Subcutaneous adipose tissue (tissue), 4 donors: ENCODE results near the gene FOCAD. TPM values are rescaled to one million over a fixed set of nuclear protein-coding genes. Genes with fewer than 3 reads are reported as not detected.

Experiments
- total RNA-seq, 4 donors: library from RNA; depleted of rRNA; stranded (reverse); fragments of >200 nt; gene quantifications; one replicate each; pipeline ENCODE4 v1.1.0, GENCODE V29; 2016
- TF ChIP-seq, protein P1 (sequence below): fragments of 450-650 bp; IDR thresholded peaks from one replicate; pipeline ENCODE4 v1.5.1; 2016; ENCODE audit warnings: low read depth, mild to moderate bottlenecking, control low read depth, antibody characterized with exemption, moderate library complexity

Gene FOCAD
- total RNA-seq, 4 donors from 2014 or later: 24.6 to 31.7 (median 27.5) TPM

DNA sequence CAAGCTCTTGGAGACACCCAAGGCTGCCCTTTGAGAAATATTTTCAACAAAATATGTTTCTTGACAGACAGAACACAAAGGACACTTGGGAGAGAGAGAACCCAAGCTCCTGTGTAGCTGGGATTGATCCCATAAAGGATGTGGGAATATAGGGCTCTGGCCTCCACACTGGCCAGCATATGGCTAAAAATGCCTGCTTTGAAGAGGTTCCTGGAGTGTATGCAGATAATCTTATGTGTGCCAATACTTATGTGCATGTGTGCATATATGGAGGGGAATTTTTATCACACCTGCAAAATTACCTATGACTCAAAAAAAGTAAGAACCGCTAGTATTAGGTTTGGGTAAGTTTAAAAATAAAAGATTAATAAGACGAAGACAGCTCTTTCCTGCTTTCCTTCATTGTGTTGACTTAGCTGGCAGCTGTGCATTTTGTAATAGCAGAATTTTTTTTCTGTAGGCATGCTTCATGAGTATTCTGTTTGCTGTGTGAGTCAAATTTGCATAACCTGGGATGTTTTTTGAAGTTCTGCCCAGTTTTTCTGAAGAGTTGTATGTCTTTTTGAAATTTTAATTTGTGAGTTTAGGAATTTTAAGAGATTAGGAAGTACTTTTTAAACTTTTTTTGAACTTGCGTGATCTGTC is 304.7 kb downstream of the FOCAD start:
- TF ChIP-seq, protein P1, sequence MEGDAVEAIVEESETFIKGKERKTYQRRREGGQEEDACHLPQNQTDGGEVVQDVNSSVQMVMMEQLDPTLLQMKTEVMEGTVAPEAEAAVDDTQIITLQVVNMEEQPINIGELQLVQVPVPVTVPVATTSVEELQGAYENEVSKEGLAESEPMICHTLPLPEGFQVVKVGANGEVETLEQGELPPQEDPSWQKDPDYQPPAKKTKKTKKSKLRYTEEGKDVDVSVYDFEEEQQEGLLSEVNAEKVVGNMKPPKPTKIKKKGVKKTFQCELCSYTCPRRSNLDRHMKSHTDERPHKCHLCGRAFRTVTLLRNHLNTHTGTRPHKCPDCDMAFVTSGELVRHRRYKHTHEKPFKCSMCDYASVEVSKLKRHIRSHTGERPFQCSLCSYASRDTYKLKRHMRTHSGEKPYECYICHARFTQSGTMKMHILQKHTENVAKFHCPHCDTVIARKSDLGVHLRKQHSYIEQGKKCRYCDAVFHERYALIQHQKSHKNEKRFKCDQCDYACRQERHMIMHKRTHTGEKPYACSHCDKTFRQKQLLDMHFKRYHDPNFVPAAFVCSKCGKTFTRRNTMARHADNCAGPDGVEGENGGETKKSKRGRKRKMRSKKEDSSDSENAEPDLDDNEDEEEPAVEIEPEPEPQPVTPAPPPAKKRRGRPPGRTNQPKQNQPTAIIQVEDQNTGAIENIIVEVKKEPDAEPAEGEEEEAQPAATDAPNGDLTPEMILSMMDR: no peak

DNA sequence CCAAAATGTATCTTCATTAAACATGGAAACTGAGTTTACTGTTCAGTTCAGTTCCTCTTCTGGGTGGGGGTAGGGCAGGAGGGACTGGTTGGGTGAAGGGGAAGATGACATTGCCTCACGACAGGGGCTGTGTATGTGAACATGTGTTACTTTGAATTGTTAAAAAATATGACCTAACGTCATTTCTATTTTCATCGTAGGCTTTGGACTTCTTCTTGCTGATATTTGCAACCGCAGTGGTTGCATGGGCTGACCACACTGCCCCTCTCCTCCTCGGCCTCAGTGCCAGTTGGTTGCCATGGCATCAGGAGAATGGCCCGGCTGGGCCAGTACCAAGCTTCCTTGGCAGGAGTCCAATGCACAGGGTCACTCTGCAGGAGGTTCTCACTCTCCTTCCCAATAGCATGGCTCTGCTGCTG is 305.9 kb downstream of the FOCAD start:
- TF ChIP-seq, protein P1: no peak

DNA sequence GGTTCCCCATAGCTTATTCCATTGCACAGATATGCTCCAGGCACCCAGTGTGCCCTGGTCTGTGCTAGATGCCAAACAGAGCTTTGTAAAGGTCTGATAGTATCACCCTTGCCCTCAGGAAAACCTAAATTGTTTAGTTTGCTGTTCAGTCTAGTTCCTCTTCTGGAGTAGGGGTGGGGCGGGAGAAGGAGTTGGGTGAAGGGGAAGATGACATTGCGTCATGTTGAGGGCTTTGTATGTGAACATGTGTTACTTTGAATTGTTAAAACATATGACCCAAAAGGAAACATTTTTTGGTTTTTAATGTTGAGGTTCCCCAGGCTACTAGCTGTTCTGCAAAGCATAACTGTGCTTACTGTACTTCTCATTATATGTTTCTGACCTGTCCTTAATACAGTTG is 306.8 kb downstream of the FOCAD start:
- TF ChIP-seq, protein P1: no peak

DNA sequence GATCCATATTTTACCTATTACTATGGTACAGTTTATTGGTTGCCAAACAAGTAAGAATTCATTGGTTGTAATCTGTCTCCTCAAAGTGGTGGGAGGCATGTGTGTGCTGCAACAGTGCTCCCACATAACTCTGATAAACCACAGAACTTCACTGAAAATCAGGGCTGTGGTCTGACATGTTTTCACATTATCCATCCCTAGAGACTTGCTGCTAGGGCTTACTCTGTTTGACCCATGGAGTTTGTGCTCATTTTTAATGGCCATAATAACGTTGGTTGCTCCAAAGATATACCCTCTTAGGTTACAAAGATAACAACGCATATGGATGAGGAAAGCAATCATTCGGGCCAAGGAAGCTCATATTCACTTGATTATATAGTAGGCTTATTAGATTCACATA is 310.4 kb downstream of the FOCAD start:
- TF ChIP-seq, protein P1: no peak

DNA sequence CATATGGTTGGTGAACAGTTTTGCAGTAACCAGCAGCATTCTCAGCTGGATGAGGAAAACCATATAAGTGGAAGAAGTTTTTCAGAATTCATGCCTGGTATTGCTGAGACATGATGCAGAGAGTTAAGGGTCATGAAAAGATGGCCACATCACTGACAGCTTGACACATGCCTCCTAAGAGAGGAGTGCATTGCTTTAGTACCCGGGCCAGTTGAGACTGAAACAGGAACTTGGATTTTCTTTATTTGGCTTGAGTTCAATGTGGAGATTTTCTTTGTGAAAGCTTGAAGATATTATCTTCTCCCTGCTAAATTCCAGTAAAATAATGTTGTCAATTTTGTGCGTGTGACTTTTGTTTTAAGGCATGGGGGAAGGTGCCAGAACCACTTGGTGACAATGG is 311.6 kb downstream of the FOCAD start:
- TF ChIP-seq, protein P1: no peak

DNA sequence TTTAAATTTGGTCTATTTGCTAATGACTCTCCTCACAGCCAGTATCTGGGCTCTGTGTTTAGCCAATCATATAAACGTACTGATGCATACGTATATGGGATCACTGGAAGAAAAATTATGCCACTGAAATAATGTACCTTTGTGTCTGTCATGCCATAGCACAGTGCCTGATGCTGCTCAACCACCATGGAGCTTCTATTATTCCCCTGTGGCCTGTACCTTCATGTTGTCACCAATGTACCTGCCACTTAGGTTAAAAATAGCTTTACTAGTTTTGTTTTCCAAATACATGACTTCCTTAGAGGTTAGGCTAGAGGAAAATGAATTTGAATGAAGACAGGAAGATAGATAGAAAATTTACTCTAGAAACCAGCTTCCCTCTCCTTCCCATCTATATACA is 312.8 kb downstream of the FOCAD start:
- TF ChIP-seq, protein P1: no peak

DNA sequence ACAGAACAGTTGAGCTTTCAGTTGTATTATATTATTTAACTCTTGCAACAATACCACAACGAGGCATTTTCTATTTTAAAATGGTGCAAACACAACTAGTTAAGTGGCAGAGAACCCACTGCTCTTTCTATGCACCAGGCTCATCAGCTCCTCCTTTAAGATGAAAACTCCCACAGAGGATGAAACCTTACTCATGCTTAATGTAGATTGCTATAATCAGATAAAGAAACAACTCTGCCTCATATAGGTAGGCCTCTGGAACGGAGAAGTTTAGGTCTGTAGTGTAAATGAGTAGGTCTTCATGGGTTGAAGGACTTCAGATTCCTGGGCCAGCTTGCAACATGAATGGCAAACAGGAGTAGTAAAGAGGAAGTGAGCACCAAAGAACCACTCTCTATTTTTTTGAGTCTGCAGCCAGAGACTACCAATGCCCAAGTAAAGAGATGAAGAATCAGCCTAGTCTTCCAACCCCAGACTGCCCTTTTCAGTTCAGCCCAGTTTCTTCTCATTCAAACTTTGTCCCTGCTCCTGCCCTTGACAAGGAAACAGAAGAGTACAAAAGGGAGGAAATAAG is 313.5 kb downstream of the FOCAD start:
- TF ChIP-seq, protein P1: no peak
